GM19023 (cell line): ENCODE results near the gene KCNK1.

Source experiments
- ATAC-seq: cut with Tn5 transposase; IDR thresholded peaks from one replicate; pipeline ENCODE4 v1.9.1; 2021; ENCODE audit warnings: mild to moderate bottlenecking, moderate library complexity; ENCODE audit not compliant: unreplicated experiment

KCNK1 gene

DNA sequence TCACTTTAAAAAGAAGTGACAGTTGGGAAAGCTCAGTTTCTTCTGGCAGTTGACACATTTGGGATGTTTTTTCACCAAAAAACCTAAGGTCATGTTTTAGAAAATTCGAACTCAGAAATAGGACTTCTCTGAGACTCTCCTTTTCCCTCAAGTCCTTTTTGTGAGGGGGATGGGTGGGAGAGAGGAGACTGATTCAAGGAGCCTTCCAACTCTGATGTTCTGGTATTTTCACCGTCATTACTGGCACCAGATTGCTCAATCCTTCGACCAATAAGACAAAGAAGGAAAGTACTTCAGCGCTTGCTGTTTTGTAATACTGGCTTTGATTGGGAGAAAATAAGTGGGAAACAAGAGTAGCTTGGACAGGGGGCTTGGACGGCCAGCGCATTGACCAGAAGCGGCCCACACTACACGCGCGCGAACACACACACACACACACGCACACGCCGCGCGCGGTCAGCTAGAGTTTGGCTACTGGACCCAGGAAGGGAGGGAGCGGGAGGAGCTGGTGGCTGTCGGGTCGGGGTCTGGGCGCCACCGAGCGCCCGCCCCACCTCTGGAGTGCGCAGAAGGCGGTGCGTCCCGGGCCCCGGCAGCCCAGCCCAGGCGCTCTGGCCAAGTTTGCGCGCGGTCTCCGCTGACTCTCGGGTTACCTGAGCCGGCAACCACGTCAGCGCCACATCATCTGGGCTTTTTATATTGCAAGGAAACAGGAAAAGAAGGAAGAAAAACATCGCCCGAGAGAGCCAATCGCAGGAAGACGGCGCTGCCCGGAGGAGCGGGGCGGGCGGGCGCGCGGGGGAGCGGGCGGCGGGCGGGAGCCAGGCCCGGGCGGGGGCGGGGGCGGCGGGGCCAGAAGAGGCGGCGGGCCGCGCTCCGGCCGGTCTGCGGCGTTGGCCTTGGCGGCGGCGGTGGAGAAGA lies at the start of gene KCNK1:
KCNK1 (plus strand) TSS at position 855 of the 921 bp plus-strand sequence; CDS start at position 921, 66 bp downstream.
- ATAC-seq, result peak; percentile 37

DNA sequence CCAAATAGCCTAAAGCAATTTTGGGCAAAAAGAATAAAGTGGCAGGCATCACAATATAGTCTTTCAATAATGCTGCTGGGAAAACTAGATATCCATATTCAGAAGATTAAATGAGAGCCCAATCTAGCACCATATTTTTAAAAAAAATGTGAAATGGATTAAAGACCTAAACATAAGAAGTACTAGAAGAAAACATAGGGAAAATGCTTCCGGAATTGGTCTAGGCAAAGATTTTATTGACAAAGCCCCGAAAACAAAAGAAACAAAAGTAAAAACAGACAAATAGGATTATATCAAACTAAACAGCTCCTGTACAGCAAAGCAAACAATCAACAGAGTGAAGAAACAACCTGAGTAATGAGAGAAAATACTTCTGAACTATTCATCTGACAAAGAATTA lies 48.6 kb upstream of the KCNK1 start:
- ATAC-seq, result no peak

DNA sequence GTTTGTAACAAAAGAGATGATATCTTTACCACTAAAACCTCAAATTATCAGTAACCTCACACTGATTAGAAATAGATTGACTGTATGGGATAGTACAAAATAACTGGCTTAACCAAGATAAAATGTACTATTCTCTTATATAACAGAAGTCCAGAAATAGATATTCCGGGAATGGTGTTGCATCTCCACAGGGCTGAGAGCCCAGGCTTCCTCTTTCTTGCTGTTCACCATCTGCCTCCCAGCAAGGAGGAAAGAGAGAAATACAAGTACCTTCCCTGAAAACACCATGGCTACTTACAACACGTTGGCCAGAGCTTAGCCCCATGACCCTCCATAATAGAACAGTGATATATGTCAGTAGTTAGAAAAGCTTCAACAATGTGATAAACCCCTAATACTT lies 47.0 kb upstream of the KCNK1 start:
- no peak for ATAC-seq

DNA sequence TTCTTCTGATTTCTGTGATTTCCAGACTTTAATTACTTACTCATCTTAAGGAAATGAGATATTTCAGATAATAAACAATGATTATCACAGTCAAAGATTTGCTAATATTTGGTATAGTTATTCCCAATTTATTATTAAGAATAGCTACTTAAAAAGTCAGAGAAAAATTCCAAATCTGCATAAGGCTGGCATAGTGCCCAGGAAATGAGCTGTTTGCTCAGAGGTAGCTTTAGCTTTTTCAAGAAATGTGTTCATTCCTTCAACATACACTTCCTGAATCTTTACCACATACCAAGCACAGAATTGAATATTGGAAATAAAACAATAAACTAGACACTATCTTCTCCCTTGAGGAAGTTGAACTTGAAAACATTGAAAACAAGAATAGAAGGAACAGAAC lies 44.3 kb upstream of the KCNK1 start:
- no peak for ATAC-seq

GRCh38 chr1:233570216-233570615 lies 43.7 kb upstream of the KCNK1 start:
- ATAC-seq, result no peak

DNA sequence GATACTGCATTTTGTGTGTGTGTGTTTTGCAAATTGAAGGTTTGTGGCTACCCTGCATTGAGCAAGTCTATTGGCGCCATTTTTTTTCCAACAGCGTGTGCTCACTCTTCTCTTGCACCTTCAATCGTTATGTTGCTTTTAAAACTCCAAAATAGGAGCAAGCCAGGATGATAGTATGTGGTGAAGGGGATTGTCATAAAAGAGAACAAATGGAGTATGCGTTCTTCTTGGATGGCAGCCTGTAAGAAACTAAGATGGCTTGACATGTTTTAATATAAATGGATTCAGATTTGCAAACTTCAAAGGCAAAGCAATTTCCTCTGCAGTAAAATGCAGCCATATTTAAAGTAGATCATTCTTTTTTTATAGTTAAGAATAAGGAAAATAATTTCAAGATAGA lies 43.2 kb upstream of the KCNK1 start:
- no peak for ATAC-seq

- no peak for ATAC-seq
These were observed 41.0 kb upstream of the KCNK1 start for GRCh38 chr1:233572896-233573295.

- no peak for ATAC-seq
These were observed 38.5 kb upstream of the KCNK1 start for GRCh38 chr1:233575450-233575849.

GRCh38 chr1:233582439-233582838 lies 31.5 kb upstream of the KCNK1 start:
- ATAC-seq, result no peak

GRCh38 chr1:233584376-233584775 lies 29.5 kb upstream of the KCNK1 start:
- ATAC-seq, result no peak

DNA sequence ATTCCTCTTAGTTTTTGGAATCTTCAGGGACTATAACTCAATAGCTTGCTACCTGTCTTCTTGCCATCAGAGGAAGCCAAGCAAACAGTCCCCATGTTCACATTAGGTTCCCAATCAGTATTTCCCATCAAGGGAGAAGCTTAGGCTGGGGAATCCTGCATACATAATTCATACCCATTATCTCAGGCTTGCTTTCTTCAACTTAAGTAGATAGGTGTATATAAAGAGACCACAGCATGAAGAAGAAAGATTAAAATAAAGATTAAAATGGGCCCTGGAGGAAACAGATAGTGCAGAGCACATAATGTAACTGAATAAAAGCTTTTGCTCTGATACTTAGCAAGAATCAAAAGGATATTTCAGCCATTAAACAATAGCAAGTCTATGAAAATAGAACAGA lies 29.0 kb upstream of the KCNK1 start:
- ATAC-seq, result no peak

DNA sequence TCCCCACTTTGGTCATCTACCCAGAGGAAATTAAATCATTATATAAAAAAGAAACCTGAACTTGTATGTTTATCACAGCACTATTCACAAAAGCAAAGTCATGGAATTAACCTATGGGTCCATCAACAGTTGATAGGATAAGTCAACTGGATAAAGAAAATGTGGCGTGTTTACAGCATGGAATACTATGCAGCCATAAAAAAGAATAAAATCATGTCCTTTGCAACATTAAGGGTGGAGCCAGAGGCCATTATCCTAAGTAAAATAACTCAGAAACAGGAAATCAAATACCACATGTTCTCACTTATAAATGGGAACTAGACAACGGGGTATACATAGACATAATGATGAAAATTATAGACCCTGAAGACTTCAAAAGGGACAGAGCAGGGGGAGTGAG lies 27.6 kb upstream of the KCNK1 start:
- ATAC-seq, result no peak

- no peak for ATAC-seq
These were observed 26.7 kb upstream of the KCNK1 start for GRCh38 chr1:233587196-233587595.

- ATAC-seq, result no peak
These were observed 25.7 kb upstream of the KCNK1 start for GRCh38 chr1:233587958-233588799.

- no peak for ATAC-seq
These were observed 16.4 kb upstream of the KCNK1 start for GRCh38 chr1:233597489-233597901.

GRCh38 chr1:233598891-233599541 lies 14.9 kb upstream of the KCNK1 start:
- peak; percentile 82 for ATAC-seq

DNA sequence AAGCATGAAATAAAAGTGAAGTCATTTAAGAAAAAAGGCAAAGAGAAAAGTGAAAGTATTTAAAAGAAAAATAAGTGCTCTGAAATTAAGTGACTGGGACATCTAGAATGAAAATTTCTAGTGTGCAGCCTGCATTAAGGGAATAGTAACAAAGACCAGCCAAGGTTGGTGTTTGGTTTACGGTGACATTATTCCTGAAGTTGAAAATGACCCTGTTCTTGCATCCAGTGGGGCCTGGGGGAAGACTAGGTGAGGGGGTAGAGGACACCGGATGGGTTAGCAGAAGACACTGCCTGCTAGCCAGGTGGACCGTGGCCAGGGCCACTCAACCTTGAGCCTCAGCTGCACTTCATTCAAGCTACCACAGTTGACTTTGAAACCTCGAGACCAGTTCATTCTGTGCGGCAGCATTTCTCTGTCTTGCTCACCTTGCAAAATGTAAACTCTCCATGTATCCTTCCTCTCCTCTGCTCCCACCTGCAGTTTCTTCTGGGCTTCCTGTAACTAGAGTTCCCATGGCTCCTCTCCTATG lies 14.3 kb upstream of the KCNK1 start:
- ATAC-seq, result no peak

DNA sequence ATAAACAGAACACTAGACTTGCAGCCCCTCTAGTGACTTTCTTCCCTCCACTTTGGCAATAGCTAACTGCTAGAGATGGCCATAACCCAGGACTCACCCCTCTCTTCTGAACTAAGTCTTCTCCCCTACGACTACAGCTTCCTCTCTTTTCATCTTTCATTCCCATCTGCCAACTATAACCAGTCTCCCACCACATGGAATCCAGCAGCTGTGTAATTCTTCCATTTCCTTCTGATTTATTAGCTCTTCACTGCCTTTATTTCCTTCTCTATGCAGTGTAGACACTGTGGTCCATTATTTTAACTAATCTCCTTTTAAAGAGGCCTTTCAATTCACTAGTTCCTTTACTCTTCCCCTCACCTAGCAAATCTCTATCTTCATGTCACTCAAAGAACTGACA lies 13.4 kb upstream of the KCNK1 start:
- ATAC-seq, result no peak

GRCh38 chr1:233603478-233603877 lies 10.4 kb upstream of the KCNK1 start:
- ATAC-seq, result no peak

GRCh38 chr1:233605205-233605604 lies 8.7 kb upstream of the KCNK1 start:
- no peak for ATAC-seq

- peak; percentile 18 for ATAC-seq
These were observed 7.1 kb upstream of the KCNK1 start for GRCh38 chr1:233606813-233607212.
